Measurements from ENCODE around the gene SMCHD1. TPM values are rescaled to one million over a fixed set of nuclear protein-coding genes. Genes with fewer than 3 reads are reported as not detected.

SMCHD1 gene
- total and polyA plus RNA-seq, 2 donors (not counting 1 experiment from before 2014, with no cell fraction given) = 54.2 to 380 TPM

DNA sequence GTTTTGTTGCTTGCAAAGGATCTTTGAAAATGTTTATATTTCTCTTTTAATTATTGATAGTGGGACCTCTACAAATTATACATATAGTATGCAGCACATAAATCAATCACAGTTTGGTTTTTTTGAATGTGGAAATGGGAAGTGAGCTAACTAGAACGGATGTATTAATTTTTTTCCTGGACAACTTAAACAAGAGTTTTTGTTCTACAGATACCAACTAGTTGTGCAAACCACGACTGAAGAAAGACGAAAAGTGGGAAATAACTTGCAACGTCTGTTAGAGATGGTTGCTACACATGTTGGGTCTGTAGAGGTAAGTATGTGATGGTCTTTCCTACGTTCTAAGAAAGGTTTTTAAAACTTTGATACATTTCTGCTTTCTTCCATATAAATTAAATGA lies 45.0 kb upstream of the SMCHD1 start:
- intact Hi-C loops (cut with micrococcal nuclease) = no loop called here
- no peak overlapping the region for H3K27ac Mint-ChIP-seq

DNA sequence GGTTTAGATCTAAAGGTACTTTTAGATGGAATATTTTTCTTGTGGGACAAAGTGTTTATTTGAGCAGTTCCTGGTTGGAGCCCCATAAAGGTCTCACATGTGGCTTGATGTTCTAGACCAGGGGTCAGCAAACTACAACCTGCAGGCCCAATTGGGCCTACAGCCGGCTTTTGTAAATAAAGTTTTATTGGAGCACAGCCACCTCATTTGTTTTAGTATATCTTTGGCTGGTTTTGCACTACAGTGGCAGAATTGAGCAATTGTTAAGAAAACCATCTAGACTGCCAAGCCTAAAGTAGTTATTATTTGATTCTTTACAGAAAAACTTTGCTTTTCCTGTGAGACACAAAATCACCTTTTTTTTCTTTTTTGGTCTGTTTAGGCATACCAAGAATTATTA lies 42.5 kb upstream of the SMCHD1 start:
- POLR2A ChIA-PET = interaction anchor here (0.9 to 1.5 kb wide), 3 partner anchors 24 to 347 kb away, joined by 3 read pairs; partner anchors contain the start of gene SMCHD1
- H3K27ac Mint-ChIP-seq = no peak overlapping the region

More for the DNA sequence above, 45.0 kb upstream of the SMCHD1 start:
- Histone ChIP-seq H3K4me3 (ENCODE audit: control extremely low read depth in 1 of 5, extremely low read depth in 1 of 5, insufficient read depth in 1 of 5, low read depth in 2 of 5, low read length in 4 of 5) (no peak overlapping the region), H3K79me2 (ENCODE audit: control insufficient read depth, insufficient read depth, low read length) (no peaks in the 10 kb centered on the region), H3K9ac (ENCODE audit: low read length) (no peak overlapping the region), H3K4me1 (ENCODE audit: control insufficient read depth in 2 of 2, insufficient read depth in 2 of 2, low read length in 2 of 2) (peaks cover 0 to 11% of the 10 kb centered on the region in 2 donors), H3K9me3 (ENCODE audit: control extremely low read depth in 1 of 3, control insufficient read depth in 2 of 3, insufficient read depth in 1 of 3, low read length in 2 of 3) (peaks cover 0 to 4% (median 0%) of the 10 kb centered on the region in 3 donors), H3K27me3 (replicated peaks in 1 of 4; ENCODE audit: control extremely low read depth in 1 of 4, control insufficient read depth in 3 of 4, insufficient read depth in 4 of 4, low read length in 3 of 4) (no peaks in the 10 kb centered on the region), H3K36me3 (replicated peaks in 1 of 2; ENCODE audit: control extremely low read depth in 1 of 2, control insufficient read depth in 1 of 2, extremely low read depth in 1 of 2, insufficient read depth in 2 of 2, low read length in 1 of 2) (peaks cover 0 to 2% of the 10 kb centered on the region in 2 experiments), H4K20me1 (ENCODE audit: control insufficient read depth, insufficient read depth, low read length, poor library complexity, severe bottlenecking) (no peaks in the 10 kb centered on the region), H3K27ac (ENCODE audit: low read length in 2 of 2) (no peak overlapping the region), H2AFZ (ENCODE audit: insufficient read depth, low read depth, low read length, poor library complexity, severe bottlenecking) (no peak overlapping the region), H3K4me2 (replicated peaks; ENCODE audit: low read depth, low read length, poor library complexity, severe bottlenecking) (no peak overlapping the region)
- Mint-ChIP-seq H3K9me3 (ENCODE audit: insufficient read depth) (peaks cover 2% of the 10 kb centered on the region), H3K4me1 (peaks cover 11% of the 10 kb centered on the region), H3K4me3 (no peak overlapping the region), H3K27me3 (no peaks in the 10 kb centered on the region)
- no peak for DNase-seq
- whole genome bisulfite sequencing (ENCODE audit: insufficient coverage) = no CpG with 5 or more reads among the region's 5 CpGs
- ChIA-PET CTCF (no interaction called here), POLR2A (interaction anchor here (0.6 to 0.7 kb wide), 2 partner anchors 26 to 93 kb away, joined by 3 to 4 read pairs; no protein-coding TSS in a partner anchor)
- no peak for ATAC-seq (ENCODE audit: low read depth)
- TF ChIP-seq, protein P1, sequence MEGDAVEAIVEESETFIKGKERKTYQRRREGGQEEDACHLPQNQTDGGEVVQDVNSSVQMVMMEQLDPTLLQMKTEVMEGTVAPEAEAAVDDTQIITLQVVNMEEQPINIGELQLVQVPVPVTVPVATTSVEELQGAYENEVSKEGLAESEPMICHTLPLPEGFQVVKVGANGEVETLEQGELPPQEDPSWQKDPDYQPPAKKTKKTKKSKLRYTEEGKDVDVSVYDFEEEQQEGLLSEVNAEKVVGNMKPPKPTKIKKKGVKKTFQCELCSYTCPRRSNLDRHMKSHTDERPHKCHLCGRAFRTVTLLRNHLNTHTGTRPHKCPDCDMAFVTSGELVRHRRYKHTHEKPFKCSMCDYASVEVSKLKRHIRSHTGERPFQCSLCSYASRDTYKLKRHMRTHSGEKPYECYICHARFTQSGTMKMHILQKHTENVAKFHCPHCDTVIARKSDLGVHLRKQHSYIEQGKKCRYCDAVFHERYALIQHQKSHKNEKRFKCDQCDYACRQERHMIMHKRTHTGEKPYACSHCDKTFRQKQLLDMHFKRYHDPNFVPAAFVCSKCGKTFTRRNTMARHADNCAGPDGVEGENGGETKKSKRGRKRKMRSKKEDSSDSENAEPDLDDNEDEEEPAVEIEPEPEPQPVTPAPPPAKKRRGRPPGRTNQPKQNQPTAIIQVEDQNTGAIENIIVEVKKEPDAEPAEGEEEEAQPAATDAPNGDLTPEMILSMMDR (IDR thresholded peaks at IDR 0.05) = no peak
- TF ChIP-seq EZH2 (IDR thresholded peaks at IDR 0.05; ENCODE audit: borderline replicate concordance, insufficient read depth, low read depth, low read length, poor library complexity, severe bottlenecking) = no peak

More for the DNA sequence above, 42.5 kb upstream of the SMCHD1 start:
- TF ChIP-seq, protein P1 (IDR thresholded peaks at IDR 0.05) = no peak
- no peak for TF ChIP-seq EZH2 (IDR thresholded peaks at IDR 0.05; ENCODE audit: borderline replicate concordance, insufficient read depth, low read depth, low read length, poor library complexity, severe bottlenecking)
- WGBS (ENCODE audit: insufficient coverage) = no CpG with 5 or more reads among the region's 1 CpG
- H3K4me1 Mint-ChIP-seq = no peaks in the 10 kb centered on the region
- H3K4me2 ChIP-seq (replicated peaks; ENCODE audit: low read depth, low read length, poor library complexity, severe bottlenecking) = no peak overlapping the region
- H3K79me2 ChIP-seq (ENCODE audit: control insufficient read depth, insufficient read depth, low read length) = no peaks in the 10 kb centered on the region
- ATAC-seq (ENCODE audit: low read depth) = no peak
- H3K4me1 ChIP-seq (ENCODE audit: control insufficient read depth in 2 of 2, insufficient read depth in 2 of 2, low read length in 2 of 2) = no peaks in the 10 kb centered on the region
- H3K36me3 ChIP-seq (replicated peaks in 1 of 2; ENCODE audit: control extremely low read depth in 1 of 2, control insufficient read depth in 1 of 2, extremely low read depth in 1 of 2, insufficient read depth in 2 of 2, low read length in 1 of 2) = peaks cover 0 to 2% of the 10 kb centered on the region in 2 experiments
- no peaks in the 10 kb centered on the region for H3K27me3 Mint-ChIP-seq
- no peak for DNase-seq
- CTCF ChIA-PET = no interaction called here
- H3K27me3 ChIP-seq (replicated peaks in 1 of 4; ENCODE audit: control extremely low read depth in 1 of 4, control insufficient read depth in 3 of 4, insufficient read depth in 4 of 4, low read length in 3 of 4) = no peaks in the 10 kb centered on the region
- H3K9me3 ChIP-seq (ENCODE audit: control extremely low read depth in 1 of 3, control insufficient read depth in 2 of 3, insufficient read depth in 1 of 3, low read length in 2 of 3) = peaks cover 0 to 4% (median 0%) of the 10 kb centered on the region in 3 donors
- no peaks in the 10 kb centered on the region for H4K20me1 ChIP-seq (ENCODE audit: control insufficient read depth, insufficient read depth, low read length, poor library complexity, severe bottlenecking)
- no peak overlapping the region for H3K9ac ChIP-seq (ENCODE audit: low read length)
- intact Hi-C loops (cut with micrococcal nuclease) = no loop called here
- no peak overlapping the region for H3K27ac ChIP-seq (ENCODE audit: low read length in 2 of 2)
- no peak overlapping the region for H3K4me3 Mint-ChIP-seq
- H3K9me3 Mint-ChIP-seq (ENCODE audit: insufficient read depth) = peaks cover 2% of the 10 kb centered on the region
- no peak overlapping the region for H3K4me3 ChIP-seq (ENCODE audit: control extremely low read depth in 1 of 5, extremely low read depth in 1 of 5, insufficient read depth in 1 of 5, low read depth in 2 of 5, low read length in 4 of 5)
- no peak overlapping the region for H2AFZ ChIP-seq (ENCODE audit: insufficient read depth, low read depth, low read length, poor library complexity, severe bottlenecking)
